Panc1 (cell line): ENCODE results near the gene MT1B. TPM values are rescaled to one million over a fixed set of nuclear protein-coding genes. Genes with fewer than 3 reads are reported as not detected.

Experiments
- ATAC-seq: fragments of 200-7000 bp; cut with Tn5 transposase; 2 replicates; pipeline ENCODE4 v1.9.1; 2020; ENCODE audit warnings: mild to moderate bottlenecking, moderate library complexity
- BruUV-seq: library from RNA; stranded (reverse); fragments of 400-500 nt; replicated peaks from 2 replicates; lab custom pipeline; 2021; lab: Mats Ljungman, UMichigan
- CTCF ChIA-PET: fragments of 300-600 bp; sonication (Branson Sonifier 250); formaldehyde crosslinking; loops from one replicate; lab custom pipeline; 2022; ENCODE audit warnings: antibody characterized with exemption; lab: Charles Lee
- POLR2A ChIA-PET: fragments of 300-600 bp; sonication (Branson Sonifier 250); formaldehyde crosslinking; loops from one replicate; lab custom pipeline; 2022; ENCODE audit warnings: antibody characterized with exemption; lab: Charles Lee
- DNase-seq: peaks from one replicate; pipeline ENCODE4 v3.0.0-alpha.2; 2010; ENCODE audit warnings: low read depth, low spot score
- H3K27ac ChIP-seq: 2 replicates; pipeline ENCODE4 v1.5.1; 2011; ENCODE audit warnings: mild to moderate bottlenecking, low read length, inconsistent platforms
- H3K27me3 ChIP-seq: fragments of 200-500 bp; sonication (Bioruptor generic); 2 replicates; pipeline ENCODE4 v1.6.0; 2014; ENCODE audit warnings: low read length, inconsistent platforms; ENCODE audit not compliant: control insufficient read depth, insufficient read depth
- H3K36me3 ChIP-seq: fragments of 200-500 bp; sonication (Bioruptor generic); 2 replicates; pipeline ENCODE4 v1.5.1; 2014; ENCODE audit warnings: inconsistent platforms, mild to moderate bottlenecking, low read length, moderate library complexity; ENCODE audit not compliant: control insufficient read depth, insufficient read depth
- H3K4me1 ChIP-seq: 2 replicates; pipeline ENCODE4 v1.5.1; 2011; ENCODE audit warnings: inconsistent platforms, mild to moderate bottlenecking, low read length, moderate library complexity; ENCODE audit not compliant: control insufficient read depth, insufficient read depth
- H3K4me3 ChIP-seq, 2 experiments: 2 replicates each; pipeline ENCODE4 v1.5.1; 2011 to 2012; ENCODE audit warnings: low read depth in 2 of 2, low read length in 2 of 2, mild to moderate bottlenecking in 2 of 2, inconsistent platforms in 1 of 2, moderate library complexity in 1 of 2
- H3K9me3 ChIP-seq: fragments of 200-500 bp; sonication (Bioruptor generic); 2 replicates; pipeline ENCODE4 v1.5.1; 2014; ENCODE audit warnings: low read depth, mild to moderate bottlenecking, inconsistent platforms, low read length, moderate library complexity; ENCODE audit not compliant: control insufficient read depth, insufficient read depth
- POLR2AphosphoS5 ChIP-seq: IDR thresholded peaks from 2 replicates; pipeline ENCODE4 v1.6.1; 2012; ENCODE audit warnings: mild to moderate bottlenecking, low read depth, low read length, moderate library complexity
- SIN3A ChIP-seq: IDR thresholded peaks from 2 replicates; pipeline ENCODE4 v1.6.1; 2012; ENCODE audit warnings: low read depth, mild to moderate bottlenecking, low read length, moderate library complexity, borderline replicate concordance; ENCODE audit not compliant: insufficient read depth
- TCF7L2 ChIP-seq: IDR thresholded peaks from 2 replicates; pipeline ENCODE4 v1.6.1; 2011; ENCODE audit warnings: mild to moderate bottlenecking, low read depth, low read length, inconsistent platforms
- in situ Hi-C: cut with HindIII; loops from 2 replicates; pipeline ENCODE4 v1.10.0; 2016; ENCODE audit warnings: low sequenced_read_pairs, low pct_unique_long_range_greater_than_20kb
- intact Hi-C: fragments of 100-400 bp; cut with micrococcal nuclease; formaldehyde crosslinking; loops from one replicate; pipeline ENCODE4 v1.10.0; 2022; ENCODE audit not compliant: unreplicated experiment
- total RNA-seq: library from RNA; stranded (reverse); gene quantifications from one replicate; pipeline ENCODE4 v1.2.1, GENCODE V29; 2021; ENCODE audit not compliant: unreplicated experiment
- TF ChIP-seq, protein P1 (sequence below), 2 experiments: IDR thresholded peaks; 2 replicates each; pipeline ENCODE4 v1.6.1; 2011 to 2012; ENCODE audit warnings: low read depth in 2 of 2, control low read depth in 1 of 2, low read length in 1 of 2, mild to moderate bottlenecking in 1 of 2, moderate library complexity in 1 of 2; ENCODE audit not compliant: insufficient read depth in 1 of 2
- TF ChIP-seq, protein P2 (sequence below): fragments of 450-650 bp; IDR thresholded peaks from 2 replicates; pipeline ENCODE4 v1.5.1; 2017; ENCODE audit warnings: mild to moderate bottlenecking

Gene MT1B
- total RNA-seq, 1 experiment from 2014 or later = not detected

GRCh38 chr16:56669005-56669839 is 17.5 kb downstream of the MT1B start, which contains the start of gene MT1H:
Gene MT1H (plus strand): TSS chr16:56669814. CDS start chr16:56669885, 71 bp downstream.
- no peaks in the 10 kb centered on the region for H3K27me3 ChIP-seq
- H3K9me3 ChIP-seq = no peaks in the 10 kb centered on the region
- ChIA-PET CTCF (no interaction called here), POLR2A (interaction anchor here (0.6 kb wide), 1 partner anchor 43 kb away, joined by 3 read pairs; no protein-coding TSS in a partner anchor)
- no peak within 1 kb of the TSS for H3K27ac ChIP-seq
- ATAC-seq (no peak), DNase-seq (no peak)
- in situ Hi-C loops (no loop called here), intact Hi-C loops (no loop called here)
- H3K36me3 ChIP-seq = no peaks in the 10 kb centered on the region
- no TSS peak for BruUV-seq
- H3K4me1 ChIP-seq = no peaks in the 10 kb centered on the region
- TF ChIP-seq, protein P1, sequence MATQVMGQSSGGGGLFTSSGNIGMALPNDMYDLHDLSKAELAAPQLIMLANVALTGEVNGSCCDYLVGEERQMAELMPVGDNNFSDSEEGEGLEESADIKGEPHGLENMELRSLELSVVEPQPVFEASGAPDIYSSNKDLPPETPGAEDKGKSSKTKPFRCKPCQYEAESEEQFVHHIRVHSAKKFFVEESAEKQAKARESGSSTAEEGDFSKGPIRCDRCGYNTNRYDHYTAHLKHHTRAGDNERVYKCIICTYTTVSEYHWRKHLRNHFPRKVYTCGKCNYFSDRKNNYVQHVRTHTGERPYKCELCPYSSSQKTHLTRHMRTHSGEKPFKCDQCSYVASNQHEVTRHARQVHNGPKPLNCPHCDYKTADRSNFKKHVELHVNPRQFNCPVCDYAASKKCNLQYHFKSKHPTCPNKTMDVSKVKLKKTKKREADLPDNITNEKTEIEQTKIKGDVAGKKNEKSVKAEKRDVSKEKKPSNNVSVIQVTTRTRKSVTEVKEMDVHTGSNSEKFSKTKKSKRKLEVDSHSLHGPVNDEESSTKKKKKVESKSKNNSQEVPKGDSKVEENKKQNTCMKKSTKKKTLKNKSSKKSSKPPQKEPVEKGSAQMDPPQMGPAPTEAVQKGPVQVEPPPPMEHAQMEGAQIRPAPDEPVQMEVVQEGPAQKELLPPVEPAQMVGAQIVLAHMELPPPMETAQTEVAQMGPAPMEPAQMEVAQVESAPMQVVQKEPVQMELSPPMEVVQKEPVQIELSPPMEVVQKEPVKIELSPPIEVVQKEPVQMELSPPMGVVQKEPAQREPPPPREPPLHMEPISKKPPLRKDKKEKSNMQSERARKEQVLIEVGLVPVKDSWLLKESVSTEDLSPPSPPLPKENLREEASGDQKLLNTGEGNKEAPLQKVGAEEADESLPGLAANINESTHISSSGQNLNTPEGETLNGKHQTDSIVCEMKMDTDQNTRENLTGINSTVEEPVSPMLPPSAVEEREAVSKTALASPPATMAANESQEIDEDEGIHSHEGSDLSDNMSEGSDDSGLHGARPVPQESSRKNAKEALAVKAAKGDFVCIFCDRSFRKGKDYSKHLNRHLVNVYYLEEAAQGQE (IDR thresholded peaks at IDR 0.05; ENCODE audit: insufficient read depth in 1 of 2, low read depth in 2 of 2, low read length in 1 of 2) = no peak
- no peak for TF ChIP-seq POLR2AphosphoS5
- no peak for TF ChIP-seq SIN3A
- TF ChIP-seq TCF7L2 = no peak
- TF ChIP-seq, protein P2, sequence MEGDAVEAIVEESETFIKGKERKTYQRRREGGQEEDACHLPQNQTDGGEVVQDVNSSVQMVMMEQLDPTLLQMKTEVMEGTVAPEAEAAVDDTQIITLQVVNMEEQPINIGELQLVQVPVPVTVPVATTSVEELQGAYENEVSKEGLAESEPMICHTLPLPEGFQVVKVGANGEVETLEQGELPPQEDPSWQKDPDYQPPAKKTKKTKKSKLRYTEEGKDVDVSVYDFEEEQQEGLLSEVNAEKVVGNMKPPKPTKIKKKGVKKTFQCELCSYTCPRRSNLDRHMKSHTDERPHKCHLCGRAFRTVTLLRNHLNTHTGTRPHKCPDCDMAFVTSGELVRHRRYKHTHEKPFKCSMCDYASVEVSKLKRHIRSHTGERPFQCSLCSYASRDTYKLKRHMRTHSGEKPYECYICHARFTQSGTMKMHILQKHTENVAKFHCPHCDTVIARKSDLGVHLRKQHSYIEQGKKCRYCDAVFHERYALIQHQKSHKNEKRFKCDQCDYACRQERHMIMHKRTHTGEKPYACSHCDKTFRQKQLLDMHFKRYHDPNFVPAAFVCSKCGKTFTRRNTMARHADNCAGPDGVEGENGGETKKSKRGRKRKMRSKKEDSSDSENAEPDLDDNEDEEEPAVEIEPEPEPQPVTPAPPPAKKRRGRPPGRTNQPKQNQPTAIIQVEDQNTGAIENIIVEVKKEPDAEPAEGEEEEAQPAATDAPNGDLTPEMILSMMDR = no peak
- no peak within 1 kb of the TSS for H3K4me3 ChIP-seq

DNA sequence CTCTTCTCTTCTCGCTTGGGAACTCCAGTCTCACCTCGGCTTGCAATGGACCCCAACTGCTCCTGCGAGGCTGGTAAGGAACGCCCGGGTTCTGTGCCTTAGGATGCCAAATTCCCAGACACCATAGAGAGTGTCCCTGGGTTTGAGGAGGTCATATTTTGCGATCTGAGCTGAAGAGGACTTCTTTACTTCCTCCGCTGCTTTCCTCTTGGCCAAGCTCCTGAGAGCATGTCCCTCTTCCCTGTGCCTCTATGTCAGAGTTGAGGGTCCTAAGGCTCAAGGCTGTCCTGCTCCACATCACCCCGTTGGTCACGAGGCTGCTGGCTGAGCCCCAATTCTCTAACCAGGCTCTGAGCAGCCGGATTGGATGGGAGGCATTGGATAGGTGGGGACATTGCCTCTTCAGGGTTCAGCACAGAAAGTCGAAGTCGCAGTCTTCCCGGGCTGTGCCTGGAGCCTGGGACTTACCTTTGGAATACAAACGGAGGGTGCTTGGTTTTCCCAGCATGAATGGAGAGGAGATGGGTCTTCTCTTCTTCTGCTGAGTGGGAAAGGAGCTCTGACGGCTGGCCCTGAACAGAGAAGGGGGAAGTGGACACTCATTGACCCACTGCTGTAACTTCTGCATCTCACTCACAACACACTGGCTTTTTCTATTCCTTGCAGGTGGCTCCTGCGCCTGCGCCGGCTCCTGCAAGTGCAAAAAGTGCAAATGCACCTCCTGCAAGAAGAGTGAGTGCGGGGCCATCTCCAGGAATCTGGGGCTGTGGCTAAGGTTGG is 18.3 kb downstream of the MT1B start:
- TF ChIP-seq POLR2AphosphoS5 = no peak
- no peak for TF ChIP-seq TCF7L2
- TF ChIP-seq, protein P2 = no peak
- TF ChIP-seq, protein P1 (IDR thresholded peaks at IDR 0.05; ENCODE audit: insufficient read depth in 1 of 2, low read depth in 2 of 2, low read length in 1 of 2) = no peak
- TF ChIP-seq SIN3A = no peak
- Histone ChIP-seq H3K27me3 (no peaks in the 10 kb centered on the region), H3K4me1 (no peaks in the 10 kb centered on the region), H3K36me3 (no peaks in the 10 kb centered on the region), H3K9me3 (no peaks in the 10 kb centered on the region), H3K4me3 (no peak overlapping the region), H3K27ac (no peak overlapping the region)
- in situ Hi-C loops (no loop called here), intact Hi-C loops (no loop called here)
- BruUV-seq = no TSS peak
- no peak for DNase-seq
- ChIA-PET CTCF (no interaction called here), POLR2A (no interaction called here)
- ATAC-seq = no peak
